ENCODE data around the gene TCEA2.

TCEA2 gene

DNA sequence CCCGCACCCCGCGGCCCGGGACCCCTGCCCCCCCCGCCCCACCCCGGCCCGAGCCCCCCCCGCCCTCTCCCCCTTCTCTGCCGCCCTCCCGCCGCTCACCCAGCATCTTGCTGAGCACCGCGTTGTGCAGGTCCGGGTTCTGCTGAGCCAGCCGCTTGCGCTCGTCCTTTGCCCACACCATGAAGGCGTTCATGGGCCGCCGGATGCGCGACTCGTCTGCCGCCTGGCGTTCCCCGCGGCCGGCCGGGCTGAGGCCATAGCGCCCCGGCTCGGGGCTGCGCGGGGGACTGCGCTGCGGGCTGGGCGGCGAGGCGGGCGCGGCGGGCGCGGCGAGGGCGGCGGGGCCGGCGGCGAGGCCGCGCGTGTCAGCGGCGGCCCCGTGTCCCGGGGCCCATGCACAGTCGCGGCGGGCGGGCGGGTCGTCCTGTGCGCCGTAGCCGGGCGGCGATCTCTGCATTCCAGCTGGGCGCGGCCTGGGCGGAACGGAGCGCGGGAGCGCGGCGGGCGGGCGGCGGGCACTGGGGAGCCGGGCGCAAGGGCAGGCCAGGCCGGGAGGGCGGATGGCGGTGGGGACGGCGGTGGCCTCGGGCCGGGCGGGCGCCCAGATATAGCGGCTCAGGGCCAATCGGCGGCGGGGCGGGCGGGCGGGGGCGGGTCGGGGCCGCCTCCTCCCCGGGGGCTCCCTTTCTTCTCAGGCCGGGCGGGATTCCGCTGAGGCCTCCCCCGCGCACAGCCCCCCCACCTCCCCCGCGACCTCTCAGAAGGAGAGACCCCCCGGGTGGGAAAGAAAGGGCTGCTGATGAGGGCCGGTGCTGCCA lies 13.7 kb upstream of the TCEA2 start, which contains the start of gene SOX18:
TSS of gene SOX18 (minus strand) at position 580 of the 818 bp plus-strand sequence. CDS start at position 457, 123 bp downstream.
- no peak for DNase-seq (ENCODE audit: low read depth)

DNA sequence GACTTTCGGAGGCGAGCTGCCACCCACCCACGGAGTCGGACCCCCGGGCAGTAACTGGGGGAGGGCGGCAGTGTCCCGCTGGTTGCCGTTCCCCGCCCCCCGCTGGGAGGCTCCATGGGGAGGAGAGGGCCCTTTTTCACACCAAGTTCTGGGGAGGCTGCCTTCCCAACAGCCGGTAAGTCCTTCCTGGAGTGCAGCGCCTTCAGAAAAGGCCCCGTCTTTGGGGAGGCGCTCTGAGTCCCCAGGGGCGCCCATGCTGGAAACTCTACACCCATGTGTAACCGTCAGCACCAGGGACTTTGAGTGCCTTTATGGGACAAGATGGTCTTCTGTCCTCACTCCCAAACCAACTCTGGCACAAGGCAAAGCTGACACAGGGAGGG lies 13.1 kb upstream of the TCEA2 start:
- no peak for DNase-seq (ENCODE audit: low read depth)

DNA sequence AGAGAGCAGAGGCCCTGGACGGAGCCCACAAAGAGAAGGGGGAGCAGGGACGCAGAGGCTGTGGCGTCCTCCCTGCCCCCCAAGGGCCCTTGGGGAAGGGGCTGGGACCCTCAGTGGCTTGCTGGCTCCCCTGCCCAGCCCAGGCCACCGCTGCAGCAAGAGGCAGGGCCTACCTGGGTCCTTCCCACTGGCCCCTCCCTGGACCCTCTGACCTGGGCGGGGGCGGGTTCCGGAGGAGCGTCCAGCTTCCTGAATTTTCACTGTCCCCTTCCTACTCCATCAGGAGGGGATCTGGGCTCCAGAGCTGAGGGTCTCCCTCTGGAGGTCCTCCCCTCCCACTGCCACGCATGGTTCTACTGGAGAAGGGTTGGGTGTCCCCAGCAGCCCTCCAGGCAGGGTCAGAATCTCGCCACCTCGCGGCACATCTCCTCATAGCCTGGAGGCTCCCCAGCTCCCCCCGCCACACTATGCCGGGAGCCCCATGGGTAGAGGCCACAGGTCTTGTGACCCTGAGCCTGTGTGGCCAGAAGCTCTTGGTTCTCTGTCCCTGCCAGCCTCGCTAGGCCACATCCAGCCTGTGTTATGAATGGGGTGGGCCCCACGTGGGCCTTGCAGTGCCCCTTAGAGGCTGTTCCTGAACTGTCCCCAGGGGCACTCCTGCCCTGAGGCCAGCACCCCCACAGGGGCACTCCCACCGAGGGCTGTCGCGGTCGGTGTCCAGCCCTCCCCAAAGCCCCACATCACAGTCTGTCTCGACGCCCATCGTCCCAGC lies 12.6 kb upstream of the TCEA2 start:
- DNase-seq (ENCODE audit: low read depth): no peak

GRCh38 chr20:64051033-64051452 lies 12.0 kb upstream of the TCEA2 start:
- DNase-seq (ENCODE audit: low read depth): no peak

- DNase-seq (ENCODE audit: low read depth): no peak
These were observed 11.3 kb upstream of the TCEA2 start for GRCh38 chr20:64051561-64052325.

GRCh38 chr20:64052326-64052722 lies 10.7 kb upstream of the TCEA2 start:
- no peak for DNase-seq (ENCODE audit: low read depth)

- no peak for DNase-seq (ENCODE audit: low read depth)
These were observed 9.8 kb upstream of the TCEA2 start for GRCh38 chr20:64052987-64053840.

DNA sequence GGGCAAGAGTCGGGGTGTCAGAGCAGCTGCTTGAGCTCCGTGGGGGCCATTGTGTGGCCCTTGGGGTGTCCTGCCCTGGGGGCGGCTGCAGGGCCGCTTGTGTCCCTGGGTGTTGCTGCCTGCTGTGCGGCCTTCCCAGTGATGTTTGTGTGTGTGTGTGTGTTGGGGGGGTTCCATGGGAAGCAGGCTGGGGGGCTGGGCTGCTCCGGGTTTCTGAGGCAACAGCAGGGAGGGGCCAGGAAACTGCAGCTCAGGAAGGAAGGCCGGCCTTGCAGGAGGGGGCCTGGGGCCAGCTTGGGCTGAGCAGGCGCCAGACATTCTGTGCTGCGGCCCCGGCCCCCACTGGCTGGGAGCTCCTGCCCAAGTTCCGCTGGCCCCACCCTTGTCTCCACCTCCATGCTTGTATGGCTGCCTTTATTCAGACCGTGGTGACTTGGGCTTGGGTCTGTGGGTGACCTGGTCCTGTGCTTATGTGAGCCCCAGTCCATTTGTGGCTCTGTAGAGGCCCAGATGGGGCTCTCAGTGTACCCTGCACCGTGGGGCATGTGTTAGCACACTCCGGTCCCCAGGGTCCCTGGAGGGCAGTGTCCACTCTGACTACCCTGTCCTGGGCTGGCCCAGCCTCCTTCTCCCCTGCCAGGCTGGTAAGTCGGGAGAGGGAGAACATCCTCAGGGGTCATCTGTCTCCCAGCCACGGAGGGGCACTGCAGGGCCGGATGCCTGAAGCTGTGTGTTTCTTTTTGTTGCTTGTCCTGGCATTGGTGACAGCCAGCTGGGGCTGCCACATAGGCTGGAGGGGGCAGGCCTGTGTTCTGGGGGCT lies 8.9 kb upstream of the TCEA2 start:
- no peak for DNase-seq (ENCODE audit: low read depth)

- no peak for DNase-seq (ENCODE audit: low read depth)
These were observed 7.6 kb upstream of the TCEA2 start for GRCh38 chr20:64055396-64055892.

- DNase-seq (ENCODE audit: low read depth): no peak
These were observed 6.9 kb upstream of the TCEA2 start for GRCh38 chr20:64055893-64056638.

- DNase-seq (ENCODE audit: low read depth): no peak
These were observed 6.4 kb upstream of the TCEA2 start for GRCh38 chr20:64056639-64056888.

DNA sequence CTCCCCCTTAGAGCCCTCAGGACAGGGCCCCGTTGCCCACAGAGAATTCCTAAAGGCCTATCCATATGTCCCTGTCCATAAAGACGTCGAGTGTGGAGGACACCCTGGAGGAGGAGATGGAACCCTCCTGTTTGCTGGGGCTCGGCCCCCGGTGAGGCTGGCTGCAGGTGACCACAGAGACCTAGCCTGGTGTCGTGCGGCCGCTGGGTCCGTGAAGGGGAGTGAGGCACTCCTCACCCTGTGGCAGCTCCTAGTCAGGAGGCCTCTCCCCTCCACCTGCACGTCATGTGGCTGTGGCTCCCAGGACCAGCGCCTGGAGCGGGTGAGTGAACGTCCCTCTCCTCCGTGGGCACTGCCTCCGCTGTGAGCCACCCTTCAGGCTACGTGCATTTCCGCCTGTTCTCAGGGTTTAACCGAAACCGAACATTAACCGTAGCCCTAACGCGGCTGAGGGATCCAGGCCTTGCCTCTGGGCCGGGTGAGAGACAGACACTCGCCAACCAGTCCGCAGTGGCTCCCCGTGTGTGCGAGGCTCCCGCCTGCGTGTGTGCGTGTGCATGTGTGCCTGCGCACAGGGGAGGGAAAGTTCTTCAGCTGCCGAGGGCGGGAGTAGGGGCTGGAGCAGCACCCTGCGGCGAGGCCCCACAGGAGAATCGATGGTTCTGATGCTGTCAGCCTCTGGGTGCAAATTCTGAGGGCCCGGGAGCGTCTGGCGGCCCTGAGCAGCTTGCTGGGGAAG lies 5.9 kb upstream of the TCEA2 start:
- no peak for DNase-seq (ENCODE audit: low read depth)

DNA sequence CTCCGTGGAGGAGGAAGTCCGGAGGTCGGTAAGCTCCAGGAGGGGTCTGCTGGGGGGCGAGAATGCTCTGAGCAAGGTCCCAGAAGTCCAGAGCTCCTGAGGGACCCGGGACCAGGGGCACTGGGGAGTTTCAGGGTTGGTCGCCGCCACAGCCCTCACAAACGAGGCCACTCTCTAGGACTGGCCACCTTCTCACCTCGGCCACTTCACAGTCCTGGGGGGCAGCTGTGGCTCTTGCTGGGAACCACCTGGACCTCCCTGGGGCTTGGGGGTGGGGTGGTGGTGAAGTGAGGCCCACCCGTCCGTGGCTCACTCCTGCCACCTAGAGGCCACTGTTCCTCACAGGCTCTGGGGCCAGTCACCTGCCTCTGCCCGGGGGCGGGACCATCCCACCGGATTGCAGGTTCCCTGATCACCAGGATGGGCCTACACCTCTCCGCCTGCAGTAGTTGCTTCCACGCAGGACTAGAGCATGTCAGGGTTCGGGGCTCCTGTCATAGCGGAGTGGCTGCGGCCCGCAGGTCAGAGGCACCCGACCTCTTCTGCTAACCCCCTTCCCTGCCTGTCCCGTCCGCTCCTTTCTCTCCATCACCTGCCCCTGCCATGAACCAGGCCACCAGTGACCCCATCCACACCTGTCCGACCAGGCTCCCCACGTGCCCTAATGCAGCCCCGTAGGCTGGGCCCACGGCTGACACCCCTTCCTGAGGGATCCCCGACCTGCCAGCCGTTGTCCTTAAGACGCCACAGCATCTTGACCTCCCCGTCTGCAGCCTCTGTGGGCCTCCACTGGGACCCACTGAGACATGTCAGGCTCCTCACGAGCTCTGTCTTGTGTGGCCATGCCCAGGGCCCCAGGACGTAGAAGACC lies 5.1 kb upstream of the TCEA2 start:
- peak; percentile 37 for DNase-seq (ENCODE audit: low read depth)

GRCh38 chr20:64058536-64058935 lies 4.5 kb upstream of the TCEA2 start:
- peak; percentile 67 for DNase-seq (ENCODE audit: low read depth)

GRCh38 chr20:64062276-64062595 lies 762 bp upstream of the TCEA2 start:
- no peak for DNase-seq (ENCODE audit: low read depth)

GRCh38 chr20:64063389-64064144 lies 569 bp downstream of the TCEA2 start:
- DNase-seq (ENCODE audit: low read depth): no peak

GRCh38 chr20:64064145-64064698 lies 1.2 kb downstream of the TCEA2 start:
- peak; percentile 49 for DNase-seq (ENCODE audit: low read depth)
